ENCODE results near the gene TP53TG3B.
"Not testable (repeated sequence)": the region's sequence is repeated elsewhere in the genome, so short reads cannot be mapped to it uniquely, and the experiment has no call there.

The TP53TG3B gene

DNA sequence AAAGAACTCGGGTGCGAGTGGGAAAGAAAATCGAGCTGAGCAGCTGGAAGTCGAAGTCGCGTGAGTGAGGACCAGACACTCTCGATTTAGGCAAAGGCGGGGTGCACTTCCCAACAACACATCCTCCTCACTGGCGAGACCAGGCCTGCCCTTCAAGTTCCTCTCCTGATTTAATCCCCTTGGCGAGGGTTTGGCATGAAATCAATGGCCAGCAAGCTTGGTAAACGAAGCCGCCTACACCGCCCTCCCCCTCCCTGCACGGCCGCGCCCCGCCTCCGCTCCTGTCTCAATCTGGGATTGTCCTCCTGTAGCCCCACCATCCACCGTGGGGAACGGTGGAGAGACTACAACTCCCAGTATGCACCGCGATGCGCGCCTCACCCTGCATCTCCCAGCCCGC is at the start of gene TP53TG3B:
Gene TP53TG3B (plus strand): TSS at position 301 of the 400 bp plus-strand sequence. CDS start 68 bp downstream, at position 369.
- DNase-seq: not testable (repeated sequence)

- not testable (repeated sequence) for DNase-seq
These were observed 24.2 kb upstream of the TP53TG3B start for GRCh38 chr16:33336226-33337012.

DNA sequence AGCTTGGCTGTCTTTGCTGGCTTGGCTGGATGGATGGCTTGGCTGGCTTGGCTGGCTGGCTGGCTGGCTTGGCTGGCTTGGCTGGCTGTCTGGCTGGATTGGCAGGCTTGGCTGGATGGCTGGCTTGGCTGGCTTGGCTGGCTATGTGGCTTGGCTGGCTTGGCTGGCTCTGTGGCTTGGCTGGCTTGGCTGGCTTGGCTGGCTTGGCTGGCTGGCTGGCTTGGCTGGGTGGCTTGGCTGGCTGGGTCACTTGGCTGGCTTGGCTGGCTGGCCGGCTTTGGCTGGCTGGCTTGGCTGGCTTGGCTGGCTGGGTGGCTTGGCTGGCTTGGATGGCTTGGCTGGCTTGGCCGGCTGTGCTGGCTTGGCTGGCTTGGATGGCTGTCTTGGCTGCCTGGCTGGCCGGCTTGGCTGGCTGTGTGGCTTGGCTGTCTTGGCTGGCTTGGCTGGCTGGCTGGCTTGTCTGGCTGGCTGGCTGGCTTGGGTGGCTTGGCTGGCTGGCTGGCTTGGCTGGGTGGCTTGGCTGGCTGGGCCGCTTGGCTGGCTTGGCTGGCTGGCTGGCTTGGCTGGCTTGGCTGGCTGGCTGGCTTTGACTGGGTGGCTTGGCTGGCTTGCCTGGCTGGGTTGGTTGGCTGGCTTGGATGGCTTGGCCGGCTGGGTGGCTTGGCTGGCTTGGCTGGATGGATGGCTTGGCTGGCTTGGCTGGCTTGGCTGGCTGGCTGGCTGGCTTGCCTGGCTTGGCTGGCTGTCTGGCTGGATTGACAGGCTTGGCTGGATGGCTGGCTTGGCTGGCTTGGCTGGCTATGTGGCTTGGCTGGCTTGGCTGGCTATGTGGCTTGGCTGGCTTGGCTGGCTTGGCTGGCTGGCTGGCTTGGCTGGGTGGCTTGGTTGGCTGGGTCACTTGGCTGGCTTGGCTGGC is 22.8 kb upstream of the TP53TG3B start:
- DNase-seq: not testable (repeated sequence)

DNA sequence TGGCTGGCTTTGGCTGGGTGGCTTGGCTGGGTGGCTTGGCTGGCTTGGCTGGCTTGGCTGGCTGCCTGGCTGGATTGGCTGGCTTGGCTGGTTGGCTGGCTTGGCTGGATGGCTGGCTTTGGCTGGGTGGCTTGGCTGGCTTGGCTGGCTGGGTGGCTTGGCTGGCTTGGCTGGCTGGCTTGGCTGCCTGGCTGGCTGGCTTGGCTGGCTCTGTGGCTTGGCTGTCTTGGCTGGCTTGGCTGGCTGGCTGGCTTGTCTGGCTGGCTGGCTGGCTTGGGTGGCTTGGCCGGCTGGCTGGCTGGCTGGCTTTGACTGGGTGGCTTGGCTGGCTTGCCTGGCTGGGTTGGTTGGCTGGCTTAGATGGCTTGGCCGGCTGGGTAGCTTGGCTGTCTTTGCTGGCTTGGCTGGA is 22.1 kb upstream of the TP53TG3B start:
- DNase-seq: not testable (repeated sequence)

DNA sequence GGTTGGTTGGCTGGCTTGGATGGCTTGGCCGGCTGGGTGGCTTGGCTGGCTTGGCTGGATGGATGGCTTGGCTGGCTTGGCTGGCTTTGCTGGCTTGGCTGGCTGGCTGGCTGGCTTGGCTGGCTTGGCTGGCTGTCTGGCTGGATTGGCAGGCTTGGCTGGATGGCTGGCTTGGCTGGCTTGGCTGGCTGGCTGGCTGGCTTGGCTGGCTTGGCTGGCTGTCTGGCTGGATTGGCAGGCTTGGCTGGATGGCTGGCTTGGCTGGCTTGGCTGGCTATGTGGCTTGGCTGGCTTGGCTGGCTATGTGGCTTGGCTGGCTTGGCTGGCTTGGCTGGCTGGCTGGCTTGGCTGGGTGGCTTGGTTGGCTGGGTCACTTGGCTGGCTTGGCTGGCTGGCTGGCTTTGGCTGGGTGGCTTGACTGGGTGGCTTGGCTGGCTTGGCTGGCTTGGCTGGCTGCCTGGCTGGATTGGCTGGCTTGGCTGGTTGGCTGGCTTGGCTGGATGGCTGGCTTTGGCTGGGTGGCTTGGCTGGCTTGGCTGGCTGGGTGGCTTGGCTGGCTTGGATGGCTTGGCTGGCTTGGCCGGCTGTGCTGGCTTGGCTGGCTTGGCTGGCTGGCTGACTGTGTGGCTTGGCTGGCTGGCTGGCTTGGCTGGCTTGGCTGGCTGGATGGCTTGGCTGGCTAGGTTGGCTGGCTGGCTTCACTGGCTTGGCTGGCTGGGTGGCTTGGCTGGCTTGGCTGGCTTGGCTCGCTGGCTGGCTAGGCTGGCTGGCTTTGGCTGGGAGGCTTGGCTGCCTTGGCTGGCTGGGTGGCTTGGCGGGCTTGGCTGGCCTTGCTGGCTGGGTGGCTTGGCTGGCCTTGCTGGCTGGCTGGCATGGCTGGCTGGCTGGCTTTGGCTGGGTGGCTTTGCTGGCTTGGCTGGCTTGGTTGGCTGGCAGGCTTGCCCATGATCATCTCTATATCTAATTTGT is 21.3 kb upstream of the TP53TG3B start:
- not testable (repeated sequence) for DNase-seq

All from fibroblast of upper back skin (primary cell).